ENCODE results near the gene NOX3.

DNA sequence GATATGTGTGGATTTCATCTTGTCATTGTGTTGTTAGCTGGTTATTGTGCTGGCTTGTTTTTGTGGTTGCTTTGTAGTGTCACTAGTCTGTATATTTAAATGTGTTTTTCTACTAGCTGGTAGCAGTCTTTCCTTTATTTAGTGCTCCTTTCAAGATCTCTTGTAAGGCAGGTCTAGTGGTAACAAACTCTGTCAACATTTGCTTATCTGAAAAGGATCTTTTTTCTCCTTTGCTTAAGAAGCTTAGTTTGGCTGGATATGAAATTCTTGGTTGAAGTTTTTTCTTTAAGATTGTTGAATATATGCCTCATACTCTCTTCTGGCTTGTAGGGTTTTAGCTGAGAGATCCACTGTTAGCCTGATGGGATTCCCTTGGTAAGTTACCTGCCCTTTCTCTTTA, 108.7 kb downstream of the NOX3 start:
- TF ChIP-seq, protein P1, sequence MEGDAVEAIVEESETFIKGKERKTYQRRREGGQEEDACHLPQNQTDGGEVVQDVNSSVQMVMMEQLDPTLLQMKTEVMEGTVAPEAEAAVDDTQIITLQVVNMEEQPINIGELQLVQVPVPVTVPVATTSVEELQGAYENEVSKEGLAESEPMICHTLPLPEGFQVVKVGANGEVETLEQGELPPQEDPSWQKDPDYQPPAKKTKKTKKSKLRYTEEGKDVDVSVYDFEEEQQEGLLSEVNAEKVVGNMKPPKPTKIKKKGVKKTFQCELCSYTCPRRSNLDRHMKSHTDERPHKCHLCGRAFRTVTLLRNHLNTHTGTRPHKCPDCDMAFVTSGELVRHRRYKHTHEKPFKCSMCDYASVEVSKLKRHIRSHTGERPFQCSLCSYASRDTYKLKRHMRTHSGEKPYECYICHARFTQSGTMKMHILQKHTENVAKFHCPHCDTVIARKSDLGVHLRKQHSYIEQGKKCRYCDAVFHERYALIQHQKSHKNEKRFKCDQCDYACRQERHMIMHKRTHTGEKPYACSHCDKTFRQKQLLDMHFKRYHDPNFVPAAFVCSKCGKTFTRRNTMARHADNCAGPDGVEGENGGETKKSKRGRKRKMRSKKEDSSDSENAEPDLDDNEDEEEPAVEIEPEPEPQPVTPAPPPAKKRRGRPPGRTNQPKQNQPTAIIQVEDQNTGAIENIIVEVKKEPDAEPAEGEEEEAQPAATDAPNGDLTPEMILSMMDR (IDR thresholded peaks at IDR 0.05; ENCODE audit: poor library complexity), result no peak
- no peak for TF ChIP-seq EZH2phosphoT487 (IDR thresholded peaks at IDR 0.05; ENCODE audit: low read depth, severe bottlenecking, unreplicated experiment)
